Measurements from ENCODE around the gene TANK. TPM values are rescaled to one million over a fixed set of nuclear protein-coding genes. Genes with fewer than 3 reads are reported as not detected.

The TANK gene
- total RNA-seq, 1 experiment from 2014 or later = 79.6 TPM

DNA sequence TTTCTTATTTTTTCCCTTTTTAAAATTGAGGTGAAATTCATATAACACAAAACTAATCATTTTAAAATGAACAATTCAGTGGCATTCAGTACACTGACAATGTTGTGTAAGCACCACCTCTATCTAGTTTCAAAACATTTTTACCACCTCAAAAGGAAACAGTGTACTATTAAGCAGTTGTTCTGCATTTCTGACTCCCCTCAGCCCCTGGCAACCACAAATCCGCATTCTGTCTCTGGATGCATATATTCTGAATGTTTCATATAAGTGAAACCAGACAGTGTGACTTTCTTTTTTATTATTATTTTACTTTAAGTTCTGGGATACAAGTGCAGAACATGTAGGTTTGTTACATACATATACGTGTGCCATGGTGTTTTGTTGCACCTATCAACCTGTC is 19.2 kb upstream of the TANK start:
- ChIA-PET CTCF (interaction anchor here (0.6 to 1.3 kb wide), 2 partner anchors 35 to 77 kb away, joined by 3 to 4 read pairs; no protein-coding TSS in a partner anchor), POLR2A (no interaction called here)
- H3K9me3 Mint-ChIP-seq (ENCODE audit: unreplicated experiment) = no peaks in the 10 kb centered on the region
- no peaks in the 10 kb centered on the region for H3K27me3 Mint-ChIP-seq (ENCODE audit: insufficient read depth, unreplicated experiment)
- DNase-seq (ENCODE audit: unreplicated experiment) = no peak
- BruUV-seq (replicated peaks) = no TSS peak
- no peaks in the 10 kb centered on the region for H3K36me3 Mint-ChIP-seq (ENCODE audit: insufficient read depth, unreplicated experiment)
- intact Hi-C loops (cut with micrococcal nuclease) = no loop called here
- H3K27ac Mint-ChIP-seq (ENCODE audit: low read depth, unreplicated experiment) = no peak overlapping the region
- TF ChIP-seq, protein P1, sequence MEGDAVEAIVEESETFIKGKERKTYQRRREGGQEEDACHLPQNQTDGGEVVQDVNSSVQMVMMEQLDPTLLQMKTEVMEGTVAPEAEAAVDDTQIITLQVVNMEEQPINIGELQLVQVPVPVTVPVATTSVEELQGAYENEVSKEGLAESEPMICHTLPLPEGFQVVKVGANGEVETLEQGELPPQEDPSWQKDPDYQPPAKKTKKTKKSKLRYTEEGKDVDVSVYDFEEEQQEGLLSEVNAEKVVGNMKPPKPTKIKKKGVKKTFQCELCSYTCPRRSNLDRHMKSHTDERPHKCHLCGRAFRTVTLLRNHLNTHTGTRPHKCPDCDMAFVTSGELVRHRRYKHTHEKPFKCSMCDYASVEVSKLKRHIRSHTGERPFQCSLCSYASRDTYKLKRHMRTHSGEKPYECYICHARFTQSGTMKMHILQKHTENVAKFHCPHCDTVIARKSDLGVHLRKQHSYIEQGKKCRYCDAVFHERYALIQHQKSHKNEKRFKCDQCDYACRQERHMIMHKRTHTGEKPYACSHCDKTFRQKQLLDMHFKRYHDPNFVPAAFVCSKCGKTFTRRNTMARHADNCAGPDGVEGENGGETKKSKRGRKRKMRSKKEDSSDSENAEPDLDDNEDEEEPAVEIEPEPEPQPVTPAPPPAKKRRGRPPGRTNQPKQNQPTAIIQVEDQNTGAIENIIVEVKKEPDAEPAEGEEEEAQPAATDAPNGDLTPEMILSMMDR (IDR thresholded peaks at IDR 0.05; ENCODE audit: unreplicated experiment) = no peak
- H3K4me1 Mint-ChIP-seq (ENCODE audit: insufficient read depth, unreplicated experiment) = peaks cover 8% of the 10 kb centered on the region
- H3K4me3 Mint-ChIP-seq (ENCODE audit: unreplicated experiment) = no peak overlapping the region

DNA sequence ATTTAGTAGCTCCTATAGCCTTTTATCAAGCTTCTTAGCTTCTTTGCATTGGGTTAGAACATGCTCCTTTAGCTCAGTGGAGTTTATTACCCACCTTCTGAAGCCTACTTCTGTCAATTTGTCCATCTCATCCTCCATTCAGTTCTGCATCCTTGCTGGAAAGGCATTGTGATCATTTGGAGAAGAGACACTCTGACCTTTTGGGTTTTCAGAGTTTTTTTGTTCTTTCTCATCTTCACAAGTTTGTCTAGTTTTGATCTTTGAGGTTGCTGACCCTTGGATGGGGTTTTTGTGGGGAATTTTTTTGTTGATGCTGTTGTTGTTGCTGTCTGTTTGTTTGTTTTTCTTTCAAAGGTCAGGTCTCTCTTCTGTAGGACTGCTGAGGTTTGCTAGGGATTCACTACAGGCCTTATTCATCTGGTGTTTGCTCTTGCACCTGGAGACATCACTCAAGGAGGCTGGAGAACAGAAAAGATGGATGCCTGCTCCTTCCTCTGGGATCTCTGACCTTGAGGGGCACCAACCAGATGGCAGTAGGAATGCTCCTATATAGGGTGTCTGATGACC is 13.9 kb upstream of the TANK start:
- Mint-ChIP-seq H3K9me3 (ENCODE audit: unreplicated experiment) (peaks cover 33% of the 10 kb centered on the region), H3K4me1 (ENCODE audit: insufficient read depth, unreplicated experiment) (no peaks in the 10 kb centered on the region), H3K27me3 (ENCODE audit: insufficient read depth, unreplicated experiment) (no peaks in the 10 kb centered on the region), H3K27ac (ENCODE audit: low read depth, unreplicated experiment) (no peak overlapping the region), H3K36me3 (ENCODE audit: insufficient read depth, unreplicated experiment) (no peaks in the 10 kb centered on the region), H3K4me3 (ENCODE audit: unreplicated experiment) (no peak overlapping the region)
- ChIA-PET POLR2A (no interaction called here), CTCF (interaction anchor here (0.7 kb wide), 1 partner anchor 31 kb away, joined by 3 read pairs; no protein-coding TSS in a partner anchor)
- intact Hi-C loops (cut with micrococcal nuclease) = no loop called here
- BruUV-seq (replicated peaks) = no TSS peak
- DNase-seq (ENCODE audit: unreplicated experiment) = no peak
- TF ChIP-seq, protein P1 (IDR thresholded peaks at IDR 0.05; ENCODE audit: unreplicated experiment) = no peak

DNA sequence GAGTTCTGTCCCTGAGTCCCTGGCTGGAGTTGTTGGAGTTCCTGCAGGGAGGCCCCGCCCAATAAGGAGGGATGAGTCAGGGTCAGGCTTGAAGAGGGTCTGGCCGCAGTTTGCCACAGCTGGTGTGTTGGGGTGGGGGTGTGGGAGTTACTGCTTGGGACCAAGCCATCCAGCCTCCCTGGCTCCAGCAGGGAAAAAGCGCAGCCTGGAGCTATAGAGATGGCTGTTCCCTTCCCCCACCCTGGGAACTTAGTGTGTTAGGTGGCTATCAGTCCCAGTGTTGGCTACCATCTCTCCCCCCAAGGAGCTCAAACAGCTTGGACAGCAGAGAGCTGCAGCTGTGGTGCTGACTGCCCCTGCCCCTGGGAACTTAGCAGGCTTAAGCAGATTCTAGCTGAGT is 13.2 kb upstream of the TANK start:
- CTCF ChIA-PET = interaction anchor here (0.6 kb wide), 1 partner anchor 98 kb away, joined by 3 read pairs; no protein-coding TSS in a partner anchor
- DNase-seq (ENCODE audit: unreplicated experiment) = no peak
- TF ChIP-seq, protein P1 (IDR thresholded peaks at IDR 0.05; ENCODE audit: unreplicated experiment) = no peak
- Mint-ChIP-seq H3K27me3 (ENCODE audit: insufficient read depth, unreplicated experiment) (no peaks in the 10 kb centered on the region), H3K9me3 (ENCODE audit: unreplicated experiment) (peaks cover 40% of the 10 kb centered on the region), H3K4me3 (ENCODE audit: unreplicated experiment) (no peak overlapping the region), H3K27ac (ENCODE audit: low read depth, unreplicated experiment) (no peak overlapping the region), H3K4me1 (ENCODE audit: insufficient read depth, unreplicated experiment) (no peaks in the 10 kb centered on the region), H3K36me3 (ENCODE audit: insufficient read depth, unreplicated experiment) (no peaks in the 10 kb centered on the region)
- BruUV-seq (replicated peaks) = no TSS peak
- intact Hi-C loops (cut with micrococcal nuclease) = no loop called here
- POLR2A ChIA-PET = no interaction called here

DNA sequence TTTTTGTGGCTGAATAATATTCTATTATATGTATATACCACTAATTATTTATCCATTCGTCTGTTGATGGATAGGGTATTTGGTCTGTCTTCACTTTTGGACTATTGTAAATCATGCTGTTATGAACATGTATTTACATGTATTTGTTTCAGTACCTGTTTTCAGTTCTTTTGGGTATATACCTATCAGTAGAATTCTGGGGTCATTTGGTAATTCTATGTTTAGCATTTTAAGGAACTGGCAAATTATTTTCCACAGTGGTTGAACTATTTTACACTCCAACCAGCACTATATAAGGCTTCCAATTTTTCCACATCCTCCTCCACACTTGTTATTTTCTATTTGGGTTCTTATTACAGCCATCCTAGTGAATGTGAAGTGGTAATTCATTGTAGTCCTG is 12.4 kb upstream of the TANK start:
- H3K27me3 Mint-ChIP-seq (ENCODE audit: insufficient read depth, unreplicated experiment) = no peaks in the 10 kb centered on the region
- intact Hi-C loops (cut with micrococcal nuclease) = no loop called here
- H3K36me3 Mint-ChIP-seq (ENCODE audit: insufficient read depth, unreplicated experiment) = no peaks in the 10 kb centered on the region
- POLR2A ChIA-PET = no interaction called here
- TF ChIP-seq, protein P1 (IDR thresholded peaks at IDR 0.05; ENCODE audit: unreplicated experiment) = no peak
- no peaks in the 10 kb centered on the region for H3K4me1 Mint-ChIP-seq (ENCODE audit: insufficient read depth, unreplicated experiment)
- no TSS peak for BruUV-seq (replicated peaks)
- H3K27ac Mint-ChIP-seq (ENCODE audit: low read depth, unreplicated experiment) = no peak overlapping the region
- H3K9me3 Mint-ChIP-seq (ENCODE audit: unreplicated experiment) = peaks cover 41% of the 10 kb centered on the region
- CTCF ChIA-PET = no interaction called here
- H3K4me3 Mint-ChIP-seq (ENCODE audit: unreplicated experiment) = no peak overlapping the region
- no peak for DNase-seq (ENCODE audit: unreplicated experiment)

Data from MCF 10A (cell line).